Endothelial cell of umbilical vein (primary cell): ENCODE results near the gene OR10J4. TPM values are rescaled to one million over a fixed set of nuclear protein-coding genes. Genes with fewer than 3 reads are reported as not detected.

Experiments used
- BruUV-seq: library from RNA; stranded (reverse); fragments of 400-500 nt; replicated peaks from 2 replicates; lab custom pipeline; 2021; lab: Mats Ljungman, UMichigan
- CTCF ChIA-PET: fragments of 300-600, 350-600 bp; sonication (Branson Sonifier 250); formaldehyde crosslinking; loops from one replicate; lab custom pipeline; 2021; ENCODE audit warnings: antibody characterized with exemption, inconsistent platforms; lab: Charles Lee
- POLR2A ChIA-PET: fragments of 300-600, 350-600 bp; sonication (Branson Sonifier 250); formaldehyde crosslinking; loops from one replicate; lab custom pipeline; 2021; ENCODE audit warnings: antibody characterized with exemption, inconsistent platforms; lab: Charles Lee
- DNase-seq: peaks from one replicate; pipeline ENCODE4 v3.0.0-alpha.2; 2011; ENCODE audit warnings: low read depth, low spot score
- FAIRE-seq: peaks from 2 replicates; lab custom pipeline; 2011; peaks lifted over from hg19 to GRCh38; lab: Jason Lieb, UNC
- H2AFZ ChIP-seq: 2 replicates; pipeline ENCODE4 v1.6.0; 2012; ENCODE audit warnings: low read depth, low read length, control low read depth, inconsistent platforms
- H3K27ac ChIP-seq: 2 replicates; pipeline ENCODE4 v1.5.1; 2011; ENCODE audit warnings: low read depth, mild to moderate bottlenecking, control low read depth, low read length, moderate library complexity; ENCODE audit not compliant: insufficient read depth
- H3K27me3 ChIP-seq, 2 experiments: 2 replicates each; pipeline versions ENCODE4 v1.6.0 to v1.6.1; 2011; ENCODE audit warnings: low read length in 2 of 2, mixed read lengths in 1 of 2; ENCODE audit not compliant: control insufficient read depth in 2 of 2, insufficient read depth in 2 of 2
- H3K36me3 ChIP-seq, 2 experiments: 2 replicates in 1 of 2; 3 replicates in 1 of 2; pipeline ENCODE4 v1.5.1; 2011; ENCODE audit warnings: low read length in 2 of 2, mild to moderate bottlenecking in 1 of 2, moderate library complexity in 1 of 2; ENCODE audit not compliant: control insufficient read depth in 2 of 2, insufficient read depth in 2 of 2; ENCODE audit errors: extremely low read depth in 1 of 2
- H3K4me1 ChIP-seq: 3 replicates; pipeline ENCODE4 v1.5.1; 2011; ENCODE audit warnings: mild to moderate bottlenecking, low read length; ENCODE audit not compliant: control insufficient read depth, insufficient read depth; ENCODE audit errors: extremely low read depth
- H3K4me2 ChIP-seq: 2 replicates; pipeline ENCODE4 v1.6.1; 2011; ENCODE audit warnings: low read length, control low read depth, mixed read lengths; ENCODE audit not compliant: insufficient read depth
- H3K4me3 ChIP-seq, 3 experiments: fragments of 200-600 bp in 1 of 3; sonication (generic), shearing (Covaris generic) in 1 of 3; replicated peaks in 1 of 3; 2 replicates each; pipeline ENCODE4 v1.5.1; 2011 to 2016; ENCODE audit warnings: control low read depth in 3 of 3, low read length in 3 of 3, mild to moderate bottlenecking in 2 of 3, inconsistent platforms in 1 of 3, low read depth in 1 of 3, moderate library complexity in 1 of 3; ENCODE audit not compliant: insufficient read depth in 1 of 3
- H3K79me2 ChIP-seq: 2 replicates; pipeline ENCODE4 v1.6.0; 2012; ENCODE audit warnings: low read length, inconsistent platforms; ENCODE audit not compliant: control insufficient read depth, insufficient read depth
- H3K9ac ChIP-seq: replicated peaks from 2 replicates; pipeline ENCODE3; 2011; ENCODE audit warnings: low read length, control low read depth; ENCODE audit not compliant: insufficient read depth; ENCODE audit errors: extremely low read depth
- H3K9me1 ChIP-seq: replicated peaks from 3 replicates; pipeline ENCODE4 v1.6.0; 2011; ENCODE audit warnings: mild to moderate bottlenecking, low read length; ENCODE audit not compliant: control insufficient read depth, insufficient read depth; ENCODE audit errors: extremely low read depth
- H3K9me3 ChIP-seq: replicated peaks from 2 replicates; pipeline ENCODE4 v1.5.1; 2012; ENCODE audit warnings: low read length, inconsistent platforms; ENCODE audit not compliant: control insufficient read depth, insufficient read depth
- H4K20me1 ChIP-seq: replicated peaks from 2 replicates; pipeline ENCODE3; 2011; ENCODE audit warnings: mild to moderate bottlenecking, low read length; ENCODE audit not compliant: control insufficient read depth, insufficient read depth; ENCODE audit errors: extremely low read depth
- CTCF ChIP-seq, 2 donors: IDR thresholded peaks; 1 replicate in 1 of 2; 2 replicates in 1 of 2; pipeline ENCODE4 v1.5.1; 2011; ENCODE audit warnings: low read length in 2 of 2, mild to moderate bottlenecking in 2 of 2, moderate library complexity in 2 of 2, control low read depth in 1 of 2, inconsistent platforms in 1 of 2, low read depth in 1 of 2; ENCODE audit not compliant: insufficient read depth in 1 of 2; ENCODE audit errors: extremely low read depth in 1 of 2
- dilution Hi-C: fragments of 300-500 bp; cut with MboI; formaldehyde crosslinking; loops from one replicate; pipeline ENCODE4 v1.15.0; 2019; ENCODE audit warnings: low sequenced_read_pairs; ENCODE audit not compliant: extremely low pct_ligation_motif_present
- intact Hi-C: fragments of 100-400 bp; cut with micrococcal nuclease; formaldehyde crosslinking; loops from one replicate; pipeline ENCODE4 v1.10.0; 2022
- polyA plus RNA-seq, 4 experiments: library from polyadenylated mRNA; depleted of rRNA in 3 of 4; stranded (reverse) in 3 of 4; unstranded in 1 of 4; fragments of >200 nt; gene quantifications; 2 replicates each; pipeline versions ENCODE4 v1.2.1 to v1.2.3, GENCODE V29; 2011 to 2012; ENCODE audit warnings: missing spikeins in 1 of 4
- total RNA-seq: library from RNA; stranded (reverse); gene quantifications from 2 replicates; pipeline ENCODE4 v1.2.3, GENCODE V29; 2021

OR10J4 gene
- total and polyA plus RNA-seq, 2 donors (not counting 3 experiments of a cell fraction or from before 2014, with no cell fraction given) = not detected

GRCh38 chr1:159474926-159475325 lies 42.9 kb downstream of the OR10J4 start:
- no peak for DNase-seq
- H3K4me1 ChIP-seq = peaks cover 40% of the 10 kb centered on the region
- no peak for TF ChIP-seq CTCF (IDR thresholded peaks at IDR 0.05; ENCODE audit: extremely low read depth in 1 of 2, insufficient read depth in 1 of 2, low read depth in 1 of 2, low read length in 2 of 2)
- no peaks in the 10 kb centered on the region for H3K9me3 ChIP-seq
- H3K79me2 ChIP-seq = no peaks in the 10 kb centered on the region
- no peak overlapping the region for H3K9ac ChIP-seq
- dilution Hi-C loops (loop anchor here (25.0 kb wide), 1 partner anchor 312 kb away; the partner anchor contains the start of gene DUSP23), intact Hi-C loops (loop anchor here (5.0 kb wide), 2 partner anchors 263 to 447 kb away; no protein-coding TSS in a partner anchor)
- no peak overlapping the region for H3K4me2 ChIP-seq
- ChIA-PET POLR2A (no interaction called here), CTCF (no interaction called here)
- BruUV-seq = no TSS peak
- FAIRE-seq = no peak
- H3K4me3 ChIP-seq = no peak overlapping the region
- no peaks in the 10 kb centered on the region for H4K20me1 ChIP-seq
- no peak overlapping the region for H2AFZ ChIP-seq
- H3K9me1 ChIP-seq = no peaks in the 10 kb centered on the region
- no peaks in the 10 kb centered on the region for H3K27me3 ChIP-seq
- no peaks in the 10 kb centered on the region for H3K36me3 ChIP-seq
- H3K27ac ChIP-seq = no peak overlapping the region

Other genes starting within 250 kb of the OR10J4 start
- 0.15 and 0.85 TPM in 2 replicates for gene ACKR1, start 227.3 kb upstream of the OR10J4 start, total RNA-seq
- gene ACKR1, start 227.3 kb upstream of the OR10J4 start, polyA plus RNA-seq = 1.3 and 1.4 TPM in 2 replicates
- not detected in 2 replicates for gene FCER1A, start 129.9 kb upstream of the OR10J4 start, total RNA-seq
- gene FCER1A, start 129.9 kb upstream of the OR10J4 start, polyA plus RNA-seq = not detected in 2 replicates
- gene OR10J1, start 7.5 kb downstream of the OR10J4 start, total RNA-seq = not detected in 2 replicates
- gene OR10J1, start 7.5 kb downstream of the OR10J4 start, polyA plus RNA-seq = not detected in 2 replicates
- not detected in 2 replicates for gene OR10J5, start 103.8 kb downstream of the OR10J4 start, total RNA-seq
- not detected in 2 replicates for gene OR10J5, start 103.8 kb downstream of the OR10J4 start, polyA plus RNA-seq
- gene APCS, start 155.6 kb downstream of the OR10J4 start, total RNA-seq = not detected in 2 replicates
- not detected in 2 replicates for gene APCS, start 155.6 kb downstream of the OR10J4 start, polyA plus RNA-seq